HG02885 (cell line): Measurements from ENCODE around the gene CCDC92B.

Source experiments
- ATAC-seq: cut with Tn5 transposase; IDR thresholded peaks from one replicate; pipeline ENCODE4 v1.9.1; 2021; ENCODE audit warnings: mild to moderate bottlenecking; ENCODE audit not compliant: unreplicated experiment, poor library complexity

The CCDC92B gene

DNA sequence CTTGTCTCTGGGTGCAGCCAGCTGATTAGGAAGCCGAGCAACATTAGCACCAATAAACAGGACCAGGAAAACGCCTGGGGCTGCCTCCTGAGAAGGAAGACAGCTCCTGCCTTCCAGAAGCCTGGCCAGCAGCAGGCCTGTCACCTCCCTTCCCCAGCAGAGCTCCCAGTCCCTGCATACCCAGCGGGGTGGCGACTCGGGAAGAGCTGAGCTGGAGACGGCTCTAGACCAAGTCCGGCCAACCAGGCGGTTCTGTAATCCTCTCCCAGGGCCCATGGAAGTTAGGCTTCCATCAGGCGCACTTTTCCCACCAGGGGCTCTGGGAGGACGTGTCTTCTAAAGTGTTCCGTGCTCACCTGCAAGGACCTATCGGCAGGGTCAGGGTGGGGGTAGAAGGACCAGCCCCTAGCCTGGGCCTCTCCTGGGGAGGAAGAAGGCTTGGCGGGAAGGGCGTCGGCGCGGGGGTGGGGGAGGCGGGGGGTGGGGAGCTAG lies 25.9 kb downstream of the CCDC92B start:
- ATAC-seq: no peak

DNA sequence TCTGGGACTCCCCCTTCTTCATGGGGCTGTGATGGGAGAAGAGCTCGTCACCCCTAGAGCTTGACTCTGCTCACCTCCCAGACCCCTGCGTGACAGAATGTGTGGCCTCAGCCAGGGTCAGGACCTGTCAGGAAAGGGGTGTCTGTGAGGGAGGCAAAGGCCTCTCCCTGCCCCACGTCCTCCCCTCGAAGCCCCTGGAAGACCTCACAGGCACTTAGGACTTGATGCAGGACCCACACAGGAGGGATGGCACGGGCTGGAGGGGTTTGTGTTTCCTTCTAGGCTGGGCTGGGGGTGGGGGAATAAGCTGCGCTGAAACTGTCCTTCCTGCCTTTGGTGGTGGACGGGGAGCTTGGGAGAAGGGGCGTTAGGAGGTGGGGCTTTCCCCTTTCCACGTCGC lies 26.8 kb downstream of the CCDC92B start:
- no peak for ATAC-seq

DNA sequence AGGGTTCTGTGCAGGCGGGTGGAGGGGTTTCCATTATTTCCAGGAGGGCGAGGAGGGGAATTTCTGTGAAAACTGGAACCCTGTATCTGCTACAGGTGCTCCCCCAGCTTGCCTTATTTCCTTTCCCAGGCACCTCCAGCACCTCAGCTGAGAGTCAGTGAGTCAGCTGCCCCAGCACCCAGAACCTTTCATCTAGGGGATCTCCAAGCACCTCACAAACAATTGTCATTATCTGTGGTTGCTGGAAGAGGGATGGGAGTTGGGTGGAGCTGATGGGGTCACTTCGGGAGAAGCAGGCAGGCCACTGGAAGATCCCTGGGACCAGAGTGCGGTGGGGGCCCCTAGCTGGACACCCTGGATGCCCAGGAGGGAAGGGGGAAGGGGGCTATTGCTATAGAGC lies 27.8 kb downstream of the CCDC92B start:
- no peak for ATAC-seq

DNA sequence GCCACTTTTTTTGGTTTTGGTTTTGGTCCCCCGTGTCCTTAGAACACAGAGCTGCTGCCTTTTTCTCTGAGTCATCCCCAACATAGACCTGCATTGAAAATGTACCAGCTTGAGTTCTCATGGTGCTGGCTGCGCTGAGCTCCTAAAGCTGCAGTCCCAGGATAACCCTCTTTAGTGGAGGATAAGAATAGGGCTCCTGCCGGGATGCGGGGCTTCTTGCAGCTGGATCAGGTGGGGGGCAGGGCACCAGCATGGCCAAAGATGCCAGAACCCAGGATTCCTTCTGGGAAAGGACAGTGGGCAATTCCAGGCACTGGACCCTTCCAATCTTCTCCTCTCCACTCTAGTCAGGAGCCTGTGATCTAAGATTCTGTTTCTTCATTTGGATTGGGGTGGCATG lies 29.6 kb downstream of the CCDC92B start:
- no peak for ATAC-seq

DNA sequence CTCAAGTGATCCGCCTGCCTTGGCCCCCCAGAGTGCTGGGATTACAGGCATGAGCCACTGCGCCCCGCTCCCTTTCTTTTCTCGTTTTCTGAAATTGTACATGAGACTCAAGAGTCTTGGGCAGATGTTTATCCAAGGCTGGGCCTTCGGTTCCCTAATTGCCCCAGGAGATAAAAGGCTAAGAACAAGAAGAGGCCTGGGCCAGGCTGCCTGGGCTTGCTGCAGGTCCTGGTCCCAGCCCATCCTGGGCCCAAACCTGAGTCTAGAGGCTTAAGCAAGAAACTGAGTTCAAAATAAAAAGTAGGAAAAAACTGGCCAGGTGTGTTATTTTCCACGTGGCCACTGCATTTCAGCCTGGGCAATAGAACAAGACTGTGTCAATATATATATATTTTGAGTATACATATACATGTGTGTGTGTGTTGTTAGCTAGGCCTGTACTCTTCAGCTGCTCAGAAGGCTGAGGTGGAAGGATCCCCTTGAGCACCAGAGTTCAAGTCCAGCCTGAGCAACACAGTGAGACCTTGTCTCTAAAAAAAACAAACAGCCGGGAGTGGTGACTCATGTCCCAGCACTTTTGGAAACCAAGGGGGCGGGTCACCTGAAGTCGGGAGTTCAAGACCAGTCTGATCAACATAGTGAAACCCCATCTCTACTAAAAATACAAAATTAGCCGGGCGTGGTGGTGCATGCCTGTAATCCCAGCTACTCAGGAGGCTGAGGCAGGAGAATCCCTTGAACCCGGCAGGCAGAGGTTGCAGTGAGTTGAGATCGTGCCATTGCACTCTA lies 31.1 kb downstream of the CCDC92B start:
- no peak for ATAC-seq

DNA sequence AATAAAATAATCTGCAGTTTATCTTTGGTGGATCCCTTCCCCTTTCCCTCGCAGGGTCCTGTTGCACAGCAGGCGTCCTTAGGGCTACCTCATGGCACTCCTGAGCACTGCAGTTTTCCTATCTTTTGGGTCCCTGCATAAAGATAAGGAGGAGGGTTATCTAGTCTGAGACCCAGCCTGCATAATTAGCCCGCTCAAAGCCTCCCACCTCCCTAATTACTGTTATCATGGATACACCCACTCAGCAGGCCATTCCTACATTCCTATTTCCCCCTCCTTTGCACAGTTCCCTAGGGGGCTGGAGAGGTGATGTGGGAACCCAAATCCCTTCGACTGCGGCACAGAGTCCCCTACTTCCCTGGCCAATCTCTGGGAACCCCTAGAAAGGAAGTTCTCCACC lies 32.8 kb downstream of the CCDC92B start:
- ATAC-seq: no peak

DNA sequence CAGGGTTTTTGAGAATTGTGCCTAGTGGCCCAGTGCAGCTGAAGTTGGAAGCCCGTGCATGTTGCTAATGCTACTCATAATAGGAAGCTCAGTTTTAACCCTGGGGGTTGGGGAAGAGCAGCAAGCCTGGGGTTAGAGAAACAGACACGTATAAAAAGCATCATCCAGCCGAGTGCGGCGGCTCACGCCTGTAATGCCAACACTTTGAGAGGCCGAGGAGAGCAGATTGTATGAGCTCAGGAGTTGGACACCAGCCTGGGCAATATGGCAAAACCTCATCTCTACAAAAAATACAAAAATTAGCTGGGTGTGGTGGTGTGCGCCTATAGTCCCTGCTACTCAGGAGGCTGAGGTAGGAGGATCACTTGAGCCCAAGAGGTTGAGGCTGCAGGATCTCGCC lies 35.6 kb downstream of the CCDC92B start:
- ATAC-seq: no peak

DNA sequence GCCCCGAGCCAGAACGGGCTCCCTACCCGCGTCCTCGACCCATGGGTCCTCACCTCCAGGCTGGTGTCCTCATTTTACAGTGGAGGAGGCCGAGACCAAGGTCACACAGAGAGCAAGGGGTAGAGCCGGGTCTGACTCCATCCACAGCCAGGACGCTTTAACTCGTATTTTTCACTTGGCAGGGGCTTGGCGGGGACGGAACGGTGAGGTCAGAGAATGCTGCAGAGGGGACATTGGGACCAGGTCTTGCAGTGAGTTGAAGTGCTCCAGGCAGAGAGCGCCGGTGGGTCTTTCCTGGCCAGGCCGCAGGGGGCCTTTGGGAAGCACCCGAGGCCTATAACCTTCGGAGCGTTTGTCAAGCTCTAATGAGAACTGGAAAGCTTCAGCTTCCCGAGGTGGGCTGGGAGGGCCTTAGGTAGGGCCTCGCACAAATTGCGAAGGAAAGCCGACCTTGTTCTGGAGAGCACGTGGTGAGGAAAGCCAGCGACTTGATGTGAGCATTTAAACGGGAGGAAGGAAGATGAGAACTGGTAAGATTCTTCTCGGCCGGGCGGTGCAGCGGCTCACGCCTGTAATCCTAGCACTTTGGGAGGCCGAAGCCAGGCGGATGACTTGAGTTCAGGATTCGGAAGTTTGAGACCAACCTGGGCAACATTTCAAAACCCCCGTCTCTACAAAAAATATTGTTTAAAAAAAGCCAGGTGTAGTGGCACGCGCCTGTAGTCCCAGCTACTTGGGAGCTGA lies 37.0 kb downstream of the CCDC92B start:
- no peak for ATAC-seq

DNA sequence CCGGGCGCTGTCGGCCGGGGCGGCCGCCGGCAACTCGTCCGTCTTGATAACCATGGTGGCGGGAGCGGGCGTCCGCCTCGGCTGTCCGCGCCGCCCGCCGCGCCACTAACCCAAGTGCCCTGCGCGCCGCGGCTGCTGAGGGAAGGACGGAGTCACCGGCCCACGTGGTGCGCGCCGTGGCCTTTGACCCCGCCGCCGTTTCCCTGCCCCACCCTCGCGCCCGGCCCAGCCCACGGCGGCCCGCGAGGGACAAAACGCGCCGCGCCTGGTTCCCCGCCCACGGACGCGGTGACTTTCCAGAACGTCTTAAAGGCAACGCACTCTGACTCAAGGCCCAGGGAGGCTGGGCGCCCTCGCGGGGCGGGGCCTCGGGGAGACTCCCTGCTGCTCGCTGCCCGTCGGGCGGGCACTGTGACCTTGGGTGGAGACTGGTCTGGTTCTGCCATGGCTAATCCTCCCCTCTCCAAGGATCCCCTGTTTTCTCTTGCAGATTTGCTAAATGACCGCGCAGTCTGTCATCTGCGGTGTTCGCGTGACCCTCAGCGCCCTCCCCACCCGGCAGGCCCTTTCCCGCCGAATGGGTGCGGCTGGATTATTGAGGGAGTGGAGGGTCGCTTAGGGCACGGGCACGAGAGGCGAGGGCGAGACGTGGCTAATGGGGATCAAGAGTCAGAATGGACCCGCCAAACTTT lies 37.7 kb downstream of the CCDC92B start, which contains the start of gene CLUH:
Gene CLUH (minus strand): TSS at position 157 of the 692 bp plus-strand sequence. CDS start 103 bp downstream, at position 54.
- peak; percentile 72 for ATAC-seq

DNA sequence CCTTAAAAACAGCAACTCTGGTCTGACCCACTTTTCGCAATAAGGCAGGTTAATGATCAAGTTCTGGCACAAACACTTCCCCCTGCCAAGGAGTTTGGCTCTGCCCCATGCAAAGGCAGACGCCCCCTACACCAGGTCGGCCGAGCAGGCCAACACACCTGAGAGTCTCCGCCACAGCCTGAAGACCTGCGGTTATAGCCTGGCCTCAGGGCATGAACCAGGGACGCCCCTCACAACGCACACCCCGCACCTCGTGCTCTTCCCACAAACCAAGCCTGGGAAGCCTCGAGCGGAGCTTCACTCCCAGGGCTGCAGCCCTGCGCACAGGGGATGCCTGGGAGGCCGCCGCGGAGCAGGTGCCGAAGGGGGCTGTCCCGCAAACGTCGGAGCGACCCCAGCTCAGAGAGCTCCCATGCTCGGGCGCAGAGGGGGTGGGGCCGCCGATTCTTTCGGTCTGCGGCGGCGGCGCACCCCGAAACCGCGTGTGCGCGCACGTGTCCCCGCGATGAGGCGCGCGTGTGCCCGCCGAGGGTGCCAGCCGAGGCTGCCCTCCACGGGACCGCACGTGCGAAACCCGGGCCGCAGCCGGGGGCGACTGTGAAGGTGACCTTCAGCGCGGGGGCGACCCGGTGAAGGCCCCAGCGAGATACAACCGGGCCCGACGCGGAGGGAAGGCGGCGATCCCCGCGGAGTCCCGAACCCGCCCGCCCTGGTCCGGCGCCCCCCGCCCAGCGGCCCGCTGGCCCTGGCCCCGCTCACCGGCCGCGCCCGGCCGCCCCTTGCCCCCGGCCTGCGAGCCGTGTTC lies 38.4 kb downstream of the CCDC92B start:
- peak; percentile 24 for ATAC-seq

DNA sequence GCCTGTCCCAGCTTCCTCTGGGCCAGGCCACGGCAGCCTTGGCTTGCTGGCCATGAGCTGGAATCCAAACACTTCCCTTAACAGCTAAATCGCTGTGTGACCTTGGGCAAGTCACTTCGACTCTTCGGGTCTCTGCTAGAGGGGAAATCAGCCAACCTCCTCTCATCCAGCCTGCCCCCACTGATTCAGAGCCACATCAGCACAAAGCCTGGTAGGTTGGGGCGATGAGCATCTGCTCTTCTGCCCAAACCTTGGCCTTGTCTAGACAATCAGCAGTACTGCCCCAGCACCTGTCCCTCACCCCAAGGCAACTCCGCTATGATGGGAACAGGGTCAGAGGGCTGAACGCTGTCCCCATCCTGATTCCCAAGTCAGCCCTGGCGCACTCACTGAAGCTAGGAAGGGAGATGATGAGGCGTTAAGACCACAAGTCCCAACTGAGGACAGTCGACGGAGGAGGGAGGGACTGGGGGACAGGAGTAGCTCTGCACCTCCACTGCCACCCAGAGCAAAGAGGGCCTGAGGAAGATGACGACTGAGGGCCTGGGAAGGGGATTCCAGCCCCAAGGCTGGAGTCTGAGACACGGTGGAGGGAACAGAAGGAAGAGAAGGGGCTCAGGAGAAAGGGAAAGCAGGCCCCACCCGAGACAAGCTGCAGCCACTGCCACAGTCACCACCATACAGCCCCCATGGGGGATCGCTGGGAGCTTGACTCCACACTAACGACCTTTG lies 39.2 kb downstream of the CCDC92B start:
- ATAC-seq: no peak

DNA sequence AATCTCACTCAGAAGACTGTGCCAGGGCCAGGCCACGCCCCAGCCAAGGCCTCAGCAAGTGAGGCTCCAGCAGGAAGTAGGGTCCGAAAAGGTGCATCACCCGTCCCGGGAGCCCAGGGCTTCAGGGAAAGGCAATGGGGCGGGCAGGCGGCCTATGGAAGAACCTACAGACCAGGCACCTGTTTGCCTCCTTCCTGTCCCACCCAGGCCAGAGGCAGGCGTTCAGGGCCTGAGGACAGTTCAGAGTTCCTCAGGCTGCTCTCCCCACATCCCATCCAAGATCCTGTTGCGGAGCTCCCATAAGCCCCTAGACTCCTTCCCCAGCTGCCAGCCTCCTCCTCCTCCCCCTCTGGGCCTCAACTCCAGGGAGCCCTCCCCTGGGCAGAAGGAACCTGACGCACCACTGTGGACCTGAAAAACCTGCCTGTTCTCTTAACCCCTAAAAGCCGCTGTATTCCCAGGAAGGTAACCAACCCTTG lies 40.2 kb downstream of the CCDC92B start:
- ATAC-seq: peak; percentile 28

DNA sequence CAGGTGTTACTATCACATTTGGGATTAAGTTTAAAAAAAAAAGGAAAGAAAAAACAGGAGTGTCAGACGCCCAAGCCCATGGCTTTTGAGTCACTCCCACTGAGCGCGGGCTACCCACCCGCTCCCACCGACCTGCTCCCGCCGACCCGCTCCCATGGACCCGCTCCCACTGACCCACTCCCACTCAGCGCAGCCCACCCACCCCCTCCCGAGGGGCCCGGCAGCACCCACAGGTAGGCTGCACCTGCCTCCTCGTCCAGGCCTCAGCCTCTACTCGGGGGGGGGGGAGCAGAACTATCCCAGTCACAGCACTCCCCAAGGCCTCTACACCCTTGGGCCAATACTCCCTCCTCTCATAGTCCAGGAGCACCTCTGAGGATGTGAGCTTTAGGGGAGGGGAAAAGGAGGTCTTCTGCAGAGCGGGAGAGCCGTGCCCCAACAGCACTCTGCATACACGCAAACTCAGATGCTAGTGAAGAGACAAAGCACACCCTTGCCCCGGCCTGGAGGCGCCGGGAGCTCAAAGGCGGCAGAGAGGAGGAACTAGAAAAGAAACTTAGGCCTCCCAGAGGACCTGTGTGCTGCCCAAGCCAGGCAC lies 40.8 kb downstream of the CCDC92B start:
- ATAC-seq: no peak

DNA sequence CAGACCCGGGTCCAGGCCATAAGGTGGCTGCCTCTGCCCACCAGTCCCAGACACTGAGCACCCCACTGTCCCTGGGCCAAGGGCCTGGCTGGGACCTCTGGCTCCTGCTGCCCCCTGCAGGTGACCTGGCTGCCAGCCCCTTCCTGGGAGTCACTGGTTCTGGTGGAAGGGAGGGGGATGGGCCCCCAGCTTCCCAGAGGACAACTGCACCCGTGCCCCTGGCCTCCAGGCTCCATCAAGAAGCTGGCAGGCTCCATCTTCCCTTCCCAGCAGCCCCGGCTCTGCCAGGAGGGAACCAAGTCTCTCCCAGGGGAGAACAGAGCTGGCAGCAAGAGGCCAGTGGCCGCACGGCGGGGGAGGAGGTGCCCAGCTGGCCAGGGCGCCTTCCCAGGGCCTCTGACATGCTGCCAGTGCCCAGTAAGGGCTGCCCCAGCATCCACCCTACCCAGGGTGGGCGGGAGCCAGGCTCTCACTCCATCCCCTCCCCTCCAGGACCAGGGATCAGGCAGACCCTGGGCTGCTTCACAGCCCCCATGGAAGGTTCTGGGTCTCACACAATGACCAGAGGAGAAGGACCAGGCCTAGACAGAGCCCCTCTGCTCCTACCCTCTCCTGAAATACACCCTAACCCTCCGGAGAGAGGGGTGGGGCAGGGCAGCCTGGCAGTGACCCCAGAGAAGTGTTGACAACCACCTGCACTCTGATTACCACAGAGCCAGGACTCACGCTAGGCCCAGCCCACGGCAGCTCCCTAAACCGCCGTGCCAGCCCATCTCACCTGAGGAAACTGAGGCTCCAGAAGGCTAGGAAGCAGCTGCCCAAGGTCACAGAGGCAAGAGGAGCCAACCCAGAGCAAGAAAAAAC lies 41.5 kb downstream of the CCDC92B start:
- no peak for ATAC-seq

DNA sequence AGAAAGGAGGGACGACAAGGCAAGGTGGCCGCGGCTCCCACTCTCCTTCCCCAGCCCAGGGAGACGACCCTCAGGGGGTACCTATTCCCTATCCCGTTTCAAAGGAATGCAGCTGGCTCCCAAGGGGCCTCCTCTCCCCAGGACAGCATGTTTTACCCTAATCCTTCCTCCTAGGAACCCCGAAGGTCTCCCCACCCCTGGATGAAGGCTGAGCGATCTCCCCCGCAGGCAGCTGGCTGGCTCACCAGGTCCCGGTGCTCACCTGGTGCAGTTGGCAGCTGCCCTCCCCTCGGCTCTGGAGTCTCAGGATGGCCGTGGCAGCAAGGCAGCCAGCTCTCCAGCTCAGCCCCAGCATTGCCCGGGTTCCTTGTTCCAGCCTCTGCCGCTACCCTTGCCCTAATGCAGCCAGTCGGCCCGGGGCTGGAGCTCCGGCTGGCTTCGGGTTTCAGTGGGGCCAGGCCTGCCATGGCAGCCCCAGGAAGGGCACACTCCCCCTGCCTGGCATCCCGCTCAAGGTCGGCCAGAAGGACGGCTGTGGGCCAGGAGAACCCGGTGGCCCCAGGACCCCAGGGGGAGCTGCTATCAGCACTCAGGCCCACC lies 42.4 kb downstream of the CCDC92B start:
- ATAC-seq: no peak

DNA sequence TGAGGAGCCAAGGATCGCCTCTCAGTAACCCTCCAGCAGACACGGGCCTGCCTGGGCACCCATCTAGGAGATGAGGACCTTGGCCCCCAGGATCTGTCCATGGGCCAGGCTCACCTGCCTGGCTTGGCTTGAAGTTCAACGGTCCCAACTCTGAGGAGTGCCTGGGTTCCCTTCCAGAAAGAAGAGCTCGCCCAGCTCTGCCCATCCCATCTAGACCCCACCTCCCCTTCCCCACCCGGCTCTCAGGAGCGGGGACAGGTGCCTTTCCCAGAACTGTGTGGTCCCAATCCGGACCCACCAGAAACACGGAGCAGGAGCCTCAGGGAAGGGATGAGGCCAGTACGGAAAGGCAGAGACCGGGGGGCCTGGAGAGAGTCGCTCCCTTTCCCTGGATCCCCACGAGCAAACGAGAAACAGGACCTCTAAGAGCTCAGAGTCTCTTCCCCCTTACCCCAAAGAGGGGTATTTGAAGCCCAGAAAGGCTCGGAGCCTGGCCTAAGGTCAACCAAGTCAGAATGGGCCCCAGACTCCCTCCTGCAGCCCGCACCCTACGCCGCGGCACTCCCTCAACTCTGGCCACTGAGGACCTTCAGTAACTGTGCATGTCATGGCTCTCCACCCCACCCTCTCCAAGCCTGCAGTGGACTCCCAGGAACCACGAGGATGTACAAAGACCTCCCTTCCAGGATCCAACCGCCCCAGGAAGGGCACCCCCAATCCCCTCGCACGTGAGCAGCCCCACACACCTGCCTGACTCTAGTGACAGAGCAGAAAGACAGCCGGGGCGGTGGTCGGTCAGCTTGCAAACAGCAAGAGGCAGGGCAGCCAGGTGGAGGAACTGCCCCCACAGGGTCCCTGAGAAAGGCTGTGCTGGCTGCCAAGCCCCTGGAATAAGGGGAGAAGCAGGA lies 43.3 kb downstream of the CCDC92B start:
- ATAC-seq: no peak

DNA sequence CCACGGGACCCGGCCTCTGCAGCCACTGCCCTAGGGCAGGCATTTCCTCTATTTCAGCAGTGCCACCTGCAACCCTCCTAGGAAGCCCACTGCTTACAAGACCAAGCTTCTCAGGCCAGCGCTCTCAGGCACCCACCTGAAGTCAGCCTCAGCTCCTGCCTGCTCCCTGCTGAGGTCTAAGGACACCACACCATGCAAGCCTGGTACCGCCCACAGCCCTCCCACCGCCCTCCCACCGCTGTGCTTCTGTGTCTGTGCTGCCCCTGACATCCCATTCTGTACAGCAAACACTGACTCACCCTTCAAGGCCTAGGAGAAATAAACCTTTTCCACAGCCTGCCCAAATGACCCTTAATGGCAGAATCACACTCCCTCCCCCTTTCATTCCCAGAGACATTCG lies 44.2 kb downstream of the CCDC92B start:
- no peak for ATAC-seq
